ENCODE measurements around the gene GNAQ.
A peak's percentile ranks its signal among the peaks of the same experiment; 100 is the strongest.

Gene GNAQ

DNA sequence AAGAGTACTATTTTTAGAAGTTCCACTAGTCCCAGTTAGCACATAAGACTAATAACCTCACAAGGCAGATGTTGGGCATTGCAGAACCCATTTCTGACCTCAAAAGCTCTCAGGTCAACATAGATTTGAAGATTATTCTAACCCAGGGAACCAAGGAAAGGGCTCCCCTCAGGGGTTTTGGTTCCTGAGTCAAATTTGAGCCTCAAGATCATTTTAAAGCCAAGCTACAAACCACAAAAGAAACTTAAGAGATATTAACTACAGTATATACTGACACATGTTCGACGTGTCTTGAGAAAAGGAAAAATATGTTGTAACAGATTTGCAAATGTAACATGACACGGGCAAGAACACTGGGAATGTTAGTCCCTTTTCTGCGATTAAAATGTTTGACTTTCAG lies 88.6 kb downstream of the GNAQ start:
- no peak for DNase-seq (ENCODE audit: low spot score)

- no peak for DNase-seq (ENCODE audit: low spot score)
These were observed 92.4 kb downstream of the GNAQ start for GRCh38 chr9:77939149-77939668.

- no peak for DNase-seq (ENCODE audit: low spot score)
These were observed 93.4 kb downstream of the GNAQ start for GRCh38 chr9:77938163-77938562.

DNA sequence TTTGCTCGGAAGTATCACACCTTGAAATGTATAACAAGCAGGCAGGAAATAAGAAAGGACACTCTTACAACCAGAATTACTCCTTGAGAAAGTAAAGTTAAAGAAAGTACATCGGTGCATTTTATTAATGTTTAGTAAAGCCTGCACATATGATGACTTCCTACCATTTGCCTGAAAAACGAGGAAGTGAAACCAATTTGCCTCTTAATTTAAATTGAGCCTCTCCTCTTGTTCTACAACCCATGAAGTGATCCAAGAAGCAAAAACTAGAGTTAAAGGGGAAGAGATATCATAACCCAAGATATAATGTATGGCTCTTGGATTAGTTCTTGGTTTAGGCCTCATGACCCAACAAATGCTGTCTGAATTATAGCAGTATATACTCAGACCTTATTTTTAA lies 95.6 kb downstream of the GNAQ start:
- DNase-seq (ENCODE audit: low spot score) = peak; percentile 43

DNA sequence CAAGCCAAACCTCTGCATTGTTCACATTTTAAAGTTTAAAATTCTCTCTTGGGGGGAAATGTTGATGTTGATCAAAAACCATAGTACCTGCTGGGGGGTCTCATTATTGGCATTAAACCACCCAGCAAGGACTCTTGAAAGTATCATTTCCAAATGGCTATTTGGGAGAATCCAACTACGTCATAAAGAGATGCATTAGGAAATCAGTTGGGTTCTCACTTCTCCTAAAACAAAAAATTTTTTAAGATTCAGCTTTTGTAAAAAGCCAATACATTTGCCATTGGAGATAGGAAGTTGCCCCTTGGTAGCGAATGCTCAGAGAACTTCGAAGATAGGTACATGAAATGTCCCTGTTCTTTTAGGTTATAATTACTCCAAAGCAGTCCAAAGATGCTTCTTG lies 96.4 kb downstream of the GNAQ start:
- no peak for DNase-seq (ENCODE audit: low spot score)

GRCh38 chr9:77933976-77934375 lies 97.6 kb downstream of the GNAQ start:
- no peak for DNase-seq (ENCODE audit: low spot score)

DNA sequence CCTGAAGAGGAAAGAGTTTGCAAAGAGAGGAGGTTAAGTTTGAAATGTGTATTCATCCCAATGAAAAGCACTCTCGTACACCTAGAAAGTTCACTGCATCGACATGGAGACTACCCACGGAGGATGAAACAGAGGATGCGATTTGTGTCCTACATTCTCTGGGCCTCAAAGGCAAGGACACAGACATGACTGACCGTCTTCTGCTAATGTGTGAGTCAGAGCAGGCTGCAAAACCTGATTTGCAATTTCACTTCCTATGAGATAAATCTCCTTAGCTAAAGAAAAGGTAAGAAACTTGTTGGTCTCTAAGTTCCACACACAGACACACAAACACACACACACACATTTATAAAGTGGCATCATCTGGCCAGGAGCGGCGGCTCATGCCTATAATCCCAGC lies 98.6 kb downstream of the GNAQ start:
- DNase-seq (ENCODE audit: low spot score) = no peak

- no peak for DNase-seq (ENCODE audit: low spot score)
These were observed 101.7 kb downstream of the GNAQ start for GRCh38 chr9:77929942-77930341.

- DNase-seq (ENCODE audit: low spot score) = no peak
These were observed 104.3 kb downstream of the GNAQ start for GRCh38 chr9:77927265-77927664.

DNA sequence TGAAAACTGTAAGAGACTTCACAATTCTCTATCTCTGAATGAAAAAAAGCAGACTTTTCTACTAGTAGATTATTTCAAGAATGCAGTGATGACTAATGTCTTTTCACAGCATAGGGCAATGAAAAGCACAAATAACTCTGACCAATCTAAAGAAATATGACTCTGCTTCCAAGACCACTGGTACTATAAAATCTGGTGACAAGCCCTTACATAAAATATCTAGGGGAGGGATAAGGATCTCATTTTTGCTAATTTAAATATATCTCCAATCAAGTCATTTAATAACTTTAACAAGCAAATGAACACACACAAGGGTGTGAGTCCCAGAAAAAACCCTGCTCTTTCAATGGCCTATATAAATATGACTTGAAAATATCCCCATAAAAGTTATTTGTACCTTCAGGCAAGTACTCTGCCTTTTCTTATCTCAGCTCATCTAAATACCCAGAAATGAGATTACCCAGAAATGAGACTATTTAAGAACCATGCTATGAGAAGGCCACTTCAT lies 105.2 kb downstream of the GNAQ start:
- no peak for DNase-seq (ENCODE audit: low spot score)

GRCh38 chr9:77922591-77922990 lies 109.0 kb downstream of the GNAQ start:
- DNase-seq (ENCODE audit: low spot score) = no peak

- DNase-seq (ENCODE audit: low spot score) = no peak
These were observed 113.8 kb downstream of the GNAQ start for GRCh38 chr9:77917800-77918199.

DNA sequence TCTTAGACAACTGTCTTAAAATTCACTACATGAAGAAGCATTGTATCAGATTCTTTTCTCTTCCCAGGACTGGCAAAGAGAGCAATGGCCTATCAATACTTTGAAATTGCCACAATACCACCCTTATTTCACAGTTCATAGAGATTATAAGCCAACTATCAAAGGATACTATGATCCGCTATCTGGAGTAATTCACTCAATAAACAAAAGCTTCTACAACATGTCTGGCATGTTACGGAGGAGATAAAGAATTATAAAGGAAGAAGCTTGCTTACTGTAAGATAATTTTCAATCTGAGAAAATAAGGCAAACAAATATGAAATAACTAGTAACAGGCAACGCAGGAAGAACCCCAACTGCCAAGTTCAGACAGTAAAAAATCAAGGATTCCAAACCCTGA lies 114.8 kb downstream of the GNAQ start:
- no peak for DNase-seq (ENCODE audit: low spot score)

GRCh38 chr9:77916410-77916819 lies 115.2 kb downstream of the GNAQ start:
- DNase-seq (ENCODE audit: low spot score) = no peak

- no peak for DNase-seq (ENCODE audit: low spot score)
These were observed 115.9 kb downstream of the GNAQ start for GRCh38 chr9:77915744-77916143.

DNA sequence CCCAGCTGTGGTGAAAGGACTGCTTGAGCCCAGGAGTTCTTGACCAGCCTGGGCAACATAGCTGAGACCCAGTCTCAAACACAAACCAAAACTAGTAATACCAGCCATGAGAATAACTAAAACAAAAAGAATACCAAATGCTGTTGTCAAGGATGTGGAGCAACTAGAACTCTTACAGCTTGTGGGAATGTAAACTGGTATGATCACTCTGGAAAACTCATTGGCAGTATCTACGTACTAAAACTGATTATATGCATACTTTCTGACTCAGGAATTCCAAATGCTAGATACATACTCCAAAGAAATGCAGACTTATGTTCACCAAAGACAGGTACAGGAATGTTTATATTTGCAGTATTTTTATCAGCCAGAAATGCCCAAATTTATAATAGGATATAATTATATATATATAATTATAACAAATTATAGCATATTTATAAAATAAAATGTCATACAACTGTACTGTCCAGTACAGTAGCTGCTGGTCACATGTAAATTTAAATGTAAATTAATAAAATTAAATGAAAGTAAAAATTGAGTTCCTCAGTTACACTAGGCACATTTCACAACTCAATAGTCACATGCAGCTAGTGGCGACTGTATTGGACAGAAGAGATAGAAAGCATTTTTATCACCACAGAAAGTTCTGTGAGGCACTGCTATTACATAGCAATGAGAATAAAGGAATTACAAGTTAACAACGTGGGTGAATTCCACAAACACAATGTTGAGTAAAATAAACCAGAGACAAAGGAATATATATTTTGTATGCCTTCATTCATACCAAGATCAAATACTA lies 118.5 kb downstream of the GNAQ start:
- no peak for DNase-seq (ENCODE audit: low spot score)

GRCh38 chr9:77911928-77912327 lies 119.7 kb downstream of the GNAQ start:
- no peak for DNase-seq (ENCODE audit: low spot score)

DNA sequence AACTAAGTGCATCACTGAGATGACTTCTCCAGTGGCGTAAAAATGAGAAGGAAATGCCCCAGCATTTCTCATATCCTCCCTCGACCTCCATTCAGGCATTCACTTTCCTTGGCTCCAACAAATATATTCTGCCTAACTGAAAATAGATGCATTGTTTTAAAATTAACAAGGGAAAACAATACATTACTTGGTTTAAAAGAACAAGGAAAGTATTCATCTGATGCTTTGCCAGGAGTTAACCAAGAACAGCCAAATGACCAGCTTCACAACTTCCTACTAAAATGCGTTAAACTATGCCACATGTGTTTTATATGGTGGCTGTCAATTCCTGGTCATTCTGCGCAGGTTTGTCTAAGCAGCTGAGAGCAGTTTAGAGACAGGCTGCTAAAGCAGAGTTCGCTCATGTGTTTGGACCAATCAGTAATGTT lies 121.4 kb downstream of the GNAQ start:
- DNase-seq (ENCODE audit: low spot score) = peak; percentile 92

GRCh38 chr9:77909306-77909705 lies 122.3 kb downstream of the GNAQ start:
- DNase-seq (ENCODE audit: low spot score) = no peak

DNA sequence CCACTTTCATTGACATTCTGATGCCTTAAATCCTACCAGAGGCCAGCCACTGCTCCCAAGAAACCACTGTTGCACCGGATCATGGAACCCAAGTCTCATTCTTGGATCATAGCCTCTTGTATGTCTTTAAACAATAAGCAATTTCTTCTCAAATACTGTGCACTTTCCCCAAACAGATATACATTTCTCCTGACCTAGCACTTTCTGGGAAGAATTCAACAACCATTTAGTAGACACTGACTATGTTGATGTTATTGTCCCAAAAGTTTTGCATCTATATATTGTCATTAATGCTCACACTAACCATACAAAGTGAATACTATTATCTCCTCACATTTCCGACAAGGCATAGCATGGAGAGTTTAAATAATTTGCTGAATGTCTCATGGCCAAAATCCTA lies 123.3 kb downstream of the GNAQ start:
- DNase-seq (ENCODE audit: low spot score) = no peak

DNA sequence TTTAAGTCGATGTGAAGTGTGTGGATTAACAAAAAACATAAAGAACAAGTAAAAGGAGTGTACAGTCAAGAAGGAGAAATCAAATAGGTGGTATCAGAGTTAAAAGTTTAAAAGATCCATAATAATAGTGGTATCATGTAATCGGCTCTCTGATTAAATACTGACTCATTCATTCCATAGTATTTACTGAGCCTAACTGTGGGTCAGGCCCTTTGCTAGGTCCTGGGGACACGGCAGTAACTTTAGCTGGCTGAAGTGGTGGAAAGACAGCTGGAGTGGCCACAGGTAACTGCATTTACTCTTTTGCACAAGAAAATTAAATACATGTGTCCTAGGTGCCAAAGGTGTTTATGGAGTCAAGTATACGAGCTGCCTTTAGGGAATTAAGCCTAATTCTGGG lies 124.0 kb downstream of the GNAQ start:
- DNase-seq (ENCODE audit: low spot score) = no peak

GRCh38 chr9:77906991-77907390 lies 124.6 kb downstream of the GNAQ start:
- DNase-seq (ENCODE audit: low spot score) = no peak

- no peak for DNase-seq (ENCODE audit: low spot score)
These were observed 127.8 kb downstream of the GNAQ start for GRCh38 chr9:77903666-77904285.

All from pons (tissue), 1 donor.